Panc1 (cell line): ENCODE data around the gene NET1.

ENCODE experiments used
- POLR2AphosphoS5 ChIP-seq: IDR thresholded peaks from 2 replicates; pipeline ENCODE4 v1.6.1; 2012; ENCODE audit warnings: mild to moderate bottlenecking, low read depth, low read length, moderate library complexity
- SIN3A ChIP-seq: IDR thresholded peaks from 2 replicates; pipeline ENCODE4 v1.6.1; 2012; ENCODE audit warnings: low read depth, mild to moderate bottlenecking, low read length, moderate library complexity, borderline replicate concordance; ENCODE audit not compliant: insufficient read depth
- TCF7L2 ChIP-seq: IDR thresholded peaks from 2 replicates; pipeline ENCODE4 v1.6.1; 2011; ENCODE audit warnings: mild to moderate bottlenecking, low read depth, low read length, inconsistent platforms
- TF ChIP-seq, protein P1 (sequence below): fragments of 450-650 bp; IDR thresholded peaks from 2 replicates; pipeline ENCODE4 v1.5.1; 2017; ENCODE audit warnings: mild to moderate bottlenecking
- TF ChIP-seq, protein P2 (sequence below), 2 experiments: IDR thresholded peaks; 2 replicates each; pipeline ENCODE4 v1.6.1; 2011 to 2012; ENCODE audit warnings: low read depth in 2 of 2, control low read depth in 1 of 2, low read length in 1 of 2, mild to moderate bottlenecking in 1 of 2, moderate library complexity in 1 of 2; ENCODE audit not compliant: insufficient read depth in 1 of 2

DNA sequence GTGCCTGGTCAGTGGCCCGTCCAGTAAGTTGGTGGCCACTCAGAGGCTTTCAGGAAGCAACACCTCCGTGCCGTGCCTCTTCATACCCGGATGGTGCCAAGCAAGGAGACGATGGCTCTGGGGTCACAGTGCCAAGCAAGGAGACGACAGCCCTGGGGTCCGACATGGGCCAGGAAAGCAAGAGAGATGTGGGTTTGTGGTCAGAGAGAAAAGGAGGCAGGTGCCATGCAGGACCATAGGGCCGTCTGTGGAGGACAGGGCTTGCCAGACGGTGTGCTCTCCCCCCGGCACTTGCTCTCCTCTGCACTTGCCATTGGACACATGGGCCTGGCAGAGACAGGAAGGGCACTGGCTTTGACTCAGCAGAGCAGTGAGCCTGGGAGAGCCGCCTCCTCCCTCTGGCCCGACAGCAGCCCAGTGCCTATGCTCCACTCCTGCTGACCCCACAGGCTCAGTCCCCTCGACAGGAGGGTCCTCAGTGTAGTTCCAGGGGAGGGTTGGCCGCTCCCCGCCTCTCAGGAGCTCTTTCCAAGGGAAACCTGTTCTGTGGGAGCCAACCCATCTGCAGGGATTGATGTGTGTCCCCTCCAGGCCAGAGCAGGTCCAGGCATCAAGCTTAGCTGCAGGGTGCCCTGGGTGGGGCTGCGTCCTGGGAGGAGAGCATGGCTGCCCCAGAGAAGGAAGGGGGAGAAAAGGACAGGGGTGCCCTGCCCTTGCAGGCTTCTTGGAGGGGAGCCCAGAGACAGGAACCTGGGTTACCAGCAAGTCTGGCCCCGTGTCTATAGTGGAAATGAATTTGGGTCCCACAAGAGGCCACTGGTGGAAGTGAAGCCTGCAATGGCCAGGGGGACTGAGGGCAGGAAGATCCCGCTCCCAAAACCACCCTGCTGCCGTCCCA lies 94.6 kb downstream of the NET1 start:
- TF ChIP-seq, protein P1, sequence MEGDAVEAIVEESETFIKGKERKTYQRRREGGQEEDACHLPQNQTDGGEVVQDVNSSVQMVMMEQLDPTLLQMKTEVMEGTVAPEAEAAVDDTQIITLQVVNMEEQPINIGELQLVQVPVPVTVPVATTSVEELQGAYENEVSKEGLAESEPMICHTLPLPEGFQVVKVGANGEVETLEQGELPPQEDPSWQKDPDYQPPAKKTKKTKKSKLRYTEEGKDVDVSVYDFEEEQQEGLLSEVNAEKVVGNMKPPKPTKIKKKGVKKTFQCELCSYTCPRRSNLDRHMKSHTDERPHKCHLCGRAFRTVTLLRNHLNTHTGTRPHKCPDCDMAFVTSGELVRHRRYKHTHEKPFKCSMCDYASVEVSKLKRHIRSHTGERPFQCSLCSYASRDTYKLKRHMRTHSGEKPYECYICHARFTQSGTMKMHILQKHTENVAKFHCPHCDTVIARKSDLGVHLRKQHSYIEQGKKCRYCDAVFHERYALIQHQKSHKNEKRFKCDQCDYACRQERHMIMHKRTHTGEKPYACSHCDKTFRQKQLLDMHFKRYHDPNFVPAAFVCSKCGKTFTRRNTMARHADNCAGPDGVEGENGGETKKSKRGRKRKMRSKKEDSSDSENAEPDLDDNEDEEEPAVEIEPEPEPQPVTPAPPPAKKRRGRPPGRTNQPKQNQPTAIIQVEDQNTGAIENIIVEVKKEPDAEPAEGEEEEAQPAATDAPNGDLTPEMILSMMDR, result no peak
- TF ChIP-seq, protein P2, sequence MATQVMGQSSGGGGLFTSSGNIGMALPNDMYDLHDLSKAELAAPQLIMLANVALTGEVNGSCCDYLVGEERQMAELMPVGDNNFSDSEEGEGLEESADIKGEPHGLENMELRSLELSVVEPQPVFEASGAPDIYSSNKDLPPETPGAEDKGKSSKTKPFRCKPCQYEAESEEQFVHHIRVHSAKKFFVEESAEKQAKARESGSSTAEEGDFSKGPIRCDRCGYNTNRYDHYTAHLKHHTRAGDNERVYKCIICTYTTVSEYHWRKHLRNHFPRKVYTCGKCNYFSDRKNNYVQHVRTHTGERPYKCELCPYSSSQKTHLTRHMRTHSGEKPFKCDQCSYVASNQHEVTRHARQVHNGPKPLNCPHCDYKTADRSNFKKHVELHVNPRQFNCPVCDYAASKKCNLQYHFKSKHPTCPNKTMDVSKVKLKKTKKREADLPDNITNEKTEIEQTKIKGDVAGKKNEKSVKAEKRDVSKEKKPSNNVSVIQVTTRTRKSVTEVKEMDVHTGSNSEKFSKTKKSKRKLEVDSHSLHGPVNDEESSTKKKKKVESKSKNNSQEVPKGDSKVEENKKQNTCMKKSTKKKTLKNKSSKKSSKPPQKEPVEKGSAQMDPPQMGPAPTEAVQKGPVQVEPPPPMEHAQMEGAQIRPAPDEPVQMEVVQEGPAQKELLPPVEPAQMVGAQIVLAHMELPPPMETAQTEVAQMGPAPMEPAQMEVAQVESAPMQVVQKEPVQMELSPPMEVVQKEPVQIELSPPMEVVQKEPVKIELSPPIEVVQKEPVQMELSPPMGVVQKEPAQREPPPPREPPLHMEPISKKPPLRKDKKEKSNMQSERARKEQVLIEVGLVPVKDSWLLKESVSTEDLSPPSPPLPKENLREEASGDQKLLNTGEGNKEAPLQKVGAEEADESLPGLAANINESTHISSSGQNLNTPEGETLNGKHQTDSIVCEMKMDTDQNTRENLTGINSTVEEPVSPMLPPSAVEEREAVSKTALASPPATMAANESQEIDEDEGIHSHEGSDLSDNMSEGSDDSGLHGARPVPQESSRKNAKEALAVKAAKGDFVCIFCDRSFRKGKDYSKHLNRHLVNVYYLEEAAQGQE (IDR thresholded peaks at IDR 0.05; ENCODE audit: insufficient read depth in 1 of 2, low read depth in 2 of 2, low read length in 1 of 2), result no peak
- no peak for TF ChIP-seq SIN3A
- no peak for TF ChIP-seq POLR2AphosphoS5
- no peak for TF ChIP-seq TCF7L2
